ENCODE data around the gene PTPRA.
A peak's percentile ranks its signal among the peaks of the same experiment; 100 is the strongest.

Gene PTPRA, protein sequence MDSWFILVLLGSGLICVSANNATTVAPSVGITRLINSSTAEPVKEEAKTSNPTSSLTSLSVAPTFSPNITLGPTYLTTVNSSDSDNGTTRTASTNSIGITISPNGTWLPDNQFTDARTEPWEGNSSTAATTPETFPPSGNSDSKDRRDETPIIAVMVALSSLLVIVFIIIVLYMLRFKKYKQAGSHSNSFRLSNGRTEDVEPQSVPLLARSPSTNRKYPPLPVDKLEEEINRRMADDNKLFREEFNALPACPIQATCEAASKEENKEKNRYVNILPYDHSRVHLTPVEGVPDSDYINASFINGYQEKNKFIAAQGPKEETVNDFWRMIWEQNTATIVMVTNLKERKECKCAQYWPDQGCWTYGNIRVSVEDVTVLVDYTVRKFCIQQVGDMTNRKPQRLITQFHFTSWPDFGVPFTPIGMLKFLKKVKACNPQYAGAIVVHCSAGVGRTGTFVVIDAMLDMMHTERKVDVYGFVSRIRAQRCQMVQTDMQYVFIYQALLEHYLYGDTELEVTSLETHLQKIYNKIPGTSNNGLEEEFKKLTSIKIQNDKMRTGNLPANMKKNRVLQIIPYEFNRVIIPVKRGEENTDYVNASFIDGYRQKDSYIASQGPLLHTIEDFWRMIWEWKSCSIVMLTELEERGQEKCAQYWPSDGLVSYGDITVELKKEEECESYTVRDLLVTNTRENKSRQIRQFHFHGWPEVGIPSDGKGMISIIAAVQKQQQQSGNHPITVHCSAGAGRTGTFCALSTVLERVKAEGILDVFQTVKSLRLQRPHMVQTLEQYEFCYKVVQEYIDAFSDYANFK
- long read RNA-seq, partial matches to known transcripts: 9 of 13 reads
- long read RNA-seq, other reads (novel, unspliced or antisense): 2 of 13 reads

DNA sequence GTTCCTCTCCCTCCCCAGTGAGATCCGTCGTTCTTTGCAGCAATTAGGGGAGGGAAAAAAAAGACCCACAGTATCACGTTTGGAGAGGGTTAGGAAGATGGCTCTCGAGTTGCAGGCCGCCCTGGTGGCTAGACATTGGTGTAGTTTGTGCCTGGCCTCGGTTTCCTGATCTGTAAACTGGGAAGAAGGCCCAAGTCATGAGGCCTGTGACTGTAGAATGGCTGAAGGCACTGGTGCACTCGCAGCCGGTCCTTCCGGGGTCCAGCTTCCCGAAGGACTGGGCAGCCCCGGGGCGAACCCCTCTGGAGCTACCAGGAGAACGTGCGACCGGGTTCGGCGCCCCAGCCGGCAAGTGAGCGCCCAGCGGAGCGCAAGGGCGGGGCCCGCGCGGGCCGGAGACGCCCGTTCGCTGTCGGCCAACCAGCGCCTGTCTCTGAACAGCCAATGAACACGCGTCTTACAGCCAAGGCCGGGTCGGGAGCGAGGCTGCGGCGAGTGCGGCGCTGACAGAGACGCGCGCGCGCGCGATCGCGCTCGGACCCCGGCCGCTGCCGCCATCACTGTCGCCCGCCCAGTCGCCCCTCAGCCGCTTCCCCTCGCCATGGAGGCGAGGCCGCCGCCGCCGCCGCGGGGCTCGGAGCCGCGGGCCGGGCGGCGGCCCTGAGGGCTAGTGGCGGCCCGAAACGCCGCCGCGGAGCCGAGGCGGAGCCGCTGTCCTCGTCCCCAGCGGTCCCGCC, at the start of gene PTPRA:
Gene PTPRA (plus strand): TSS at position 472 of the 737 bp plus-strand sequence. CDS start 90,797 bp downstream, outside the sequence.
- TF ChIP-seq POLR2AphosphoS5 (IDR thresholded peaks at IDR 0.05; ENCODE audit: low read depth): peak; percentile 83; the same call in 1 of the 2 replicates
- TF ChIP-seq, protein P1, sequence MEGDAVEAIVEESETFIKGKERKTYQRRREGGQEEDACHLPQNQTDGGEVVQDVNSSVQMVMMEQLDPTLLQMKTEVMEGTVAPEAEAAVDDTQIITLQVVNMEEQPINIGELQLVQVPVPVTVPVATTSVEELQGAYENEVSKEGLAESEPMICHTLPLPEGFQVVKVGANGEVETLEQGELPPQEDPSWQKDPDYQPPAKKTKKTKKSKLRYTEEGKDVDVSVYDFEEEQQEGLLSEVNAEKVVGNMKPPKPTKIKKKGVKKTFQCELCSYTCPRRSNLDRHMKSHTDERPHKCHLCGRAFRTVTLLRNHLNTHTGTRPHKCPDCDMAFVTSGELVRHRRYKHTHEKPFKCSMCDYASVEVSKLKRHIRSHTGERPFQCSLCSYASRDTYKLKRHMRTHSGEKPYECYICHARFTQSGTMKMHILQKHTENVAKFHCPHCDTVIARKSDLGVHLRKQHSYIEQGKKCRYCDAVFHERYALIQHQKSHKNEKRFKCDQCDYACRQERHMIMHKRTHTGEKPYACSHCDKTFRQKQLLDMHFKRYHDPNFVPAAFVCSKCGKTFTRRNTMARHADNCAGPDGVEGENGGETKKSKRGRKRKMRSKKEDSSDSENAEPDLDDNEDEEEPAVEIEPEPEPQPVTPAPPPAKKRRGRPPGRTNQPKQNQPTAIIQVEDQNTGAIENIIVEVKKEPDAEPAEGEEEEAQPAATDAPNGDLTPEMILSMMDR (IDR thresholded peaks at IDR 0.05; ENCODE audit: insufficient read depth, low read length): no peak
- TF ChIP-seq, protein P2, sequence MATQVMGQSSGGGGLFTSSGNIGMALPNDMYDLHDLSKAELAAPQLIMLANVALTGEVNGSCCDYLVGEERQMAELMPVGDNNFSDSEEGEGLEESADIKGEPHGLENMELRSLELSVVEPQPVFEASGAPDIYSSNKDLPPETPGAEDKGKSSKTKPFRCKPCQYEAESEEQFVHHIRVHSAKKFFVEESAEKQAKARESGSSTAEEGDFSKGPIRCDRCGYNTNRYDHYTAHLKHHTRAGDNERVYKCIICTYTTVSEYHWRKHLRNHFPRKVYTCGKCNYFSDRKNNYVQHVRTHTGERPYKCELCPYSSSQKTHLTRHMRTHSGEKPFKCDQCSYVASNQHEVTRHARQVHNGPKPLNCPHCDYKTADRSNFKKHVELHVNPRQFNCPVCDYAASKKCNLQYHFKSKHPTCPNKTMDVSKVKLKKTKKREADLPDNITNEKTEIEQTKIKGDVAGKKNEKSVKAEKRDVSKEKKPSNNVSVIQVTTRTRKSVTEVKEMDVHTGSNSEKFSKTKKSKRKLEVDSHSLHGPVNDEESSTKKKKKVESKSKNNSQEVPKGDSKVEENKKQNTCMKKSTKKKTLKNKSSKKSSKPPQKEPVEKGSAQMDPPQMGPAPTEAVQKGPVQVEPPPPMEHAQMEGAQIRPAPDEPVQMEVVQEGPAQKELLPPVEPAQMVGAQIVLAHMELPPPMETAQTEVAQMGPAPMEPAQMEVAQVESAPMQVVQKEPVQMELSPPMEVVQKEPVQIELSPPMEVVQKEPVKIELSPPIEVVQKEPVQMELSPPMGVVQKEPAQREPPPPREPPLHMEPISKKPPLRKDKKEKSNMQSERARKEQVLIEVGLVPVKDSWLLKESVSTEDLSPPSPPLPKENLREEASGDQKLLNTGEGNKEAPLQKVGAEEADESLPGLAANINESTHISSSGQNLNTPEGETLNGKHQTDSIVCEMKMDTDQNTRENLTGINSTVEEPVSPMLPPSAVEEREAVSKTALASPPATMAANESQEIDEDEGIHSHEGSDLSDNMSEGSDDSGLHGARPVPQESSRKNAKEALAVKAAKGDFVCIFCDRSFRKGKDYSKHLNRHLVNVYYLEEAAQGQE (IDR thresholded peaks at IDR 0.05; ENCODE audit: insufficient replicate concordance, low read depth): peak; percentile 24
- peak; percentile 89 to 94 for DNase-seq (ENCODE audit: low read depth in 1 of 2, low spot score in 1 of 2)
- H3K4me3 ChIP-seq (replicated peaks; ENCODE audit: insufficient read depth, low read length): peak within 1 kb of the TSS; percentile 93
- peak within 1 kb of the TSS; percentile 80 for H3K27ac ChIP-seq (replicated peaks)
- H3K27me3 ChIP-seq (ENCODE audit: insufficient read depth, poor library complexity, severe bottlenecking): no peaks in the 10 kb centered on the region

DNA sequence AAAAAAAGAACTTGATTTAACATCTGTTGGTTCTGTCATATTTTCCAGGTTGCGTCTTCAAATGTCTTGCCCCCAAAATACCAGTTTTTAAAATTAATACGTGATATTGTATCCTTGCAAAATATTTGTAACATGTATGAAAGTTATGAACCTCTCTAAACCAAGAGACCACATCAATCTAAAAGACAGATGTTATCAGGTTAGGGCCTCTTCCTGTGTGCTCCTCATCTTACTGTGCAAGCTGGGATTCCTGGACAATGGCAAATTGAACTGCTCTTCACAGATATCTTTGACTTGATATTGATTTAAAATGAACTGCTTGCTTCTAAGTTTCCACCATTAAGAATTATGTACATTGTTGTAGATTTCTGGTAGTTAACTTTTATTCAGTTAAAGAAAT, 47.5 kb upstream of the PTPRA start:
- no peak for TF ChIP-seq SPI1 (IDR thresholded peaks at IDR 0.05; ENCODE audit: borderline replicate concordance, low read depth)
- TF ChIP-seq, protein P1 (IDR thresholded peaks at IDR 0.05; ENCODE audit: insufficient read depth, low read length): no peak
- TF ChIP-seq POLR2AphosphoS5 (IDR thresholded peaks at IDR 0.05; ENCODE audit: low read depth): no peak
- Histone ChIP-seq H3K27ac (replicated peaks) (no peak overlapping the region), H3K4me3 (replicated peaks; ENCODE audit: insufficient read depth, low read length) (no peak overlapping the region), H3K27me3 (ENCODE audit: insufficient read depth, poor library complexity, severe bottlenecking) (peaks cover 14% of the 10 kb centered on the region)
- no peak for DNase-seq (ENCODE audit: low read depth in 1 of 2, low spot score in 1 of 2)

DNA sequence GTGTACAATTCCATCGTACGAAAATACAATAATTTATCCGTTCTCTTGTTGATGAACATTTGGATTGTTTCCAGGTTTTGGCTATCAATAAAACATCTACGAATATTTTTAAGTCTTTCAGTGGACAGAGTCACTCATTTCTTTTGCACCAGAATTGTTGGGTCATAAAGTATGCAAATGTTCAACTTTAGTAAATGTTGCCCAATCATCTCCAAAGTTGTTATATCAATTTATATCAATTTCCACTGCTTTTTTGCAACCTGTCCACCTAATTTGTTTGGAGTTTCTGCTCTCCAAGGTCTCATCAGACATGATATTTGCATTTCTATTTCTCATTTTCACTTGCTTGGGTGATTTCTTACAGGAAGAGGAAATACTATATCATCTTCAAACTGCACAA, 46.6 kb upstream of the PTPRA start:
- TF ChIP-seq POLR2AphosphoS5 (IDR thresholded peaks at IDR 0.05; ENCODE audit: low read depth) (no peak), SPI1 (IDR thresholded peaks at IDR 0.05; ENCODE audit: borderline replicate concordance, low read depth) (no peak), GABPA (IDR thresholded peaks at IDR 0.05; ENCODE audit: low read depth) (no peak)
- TF ChIP-seq, protein P1 (IDR thresholded peaks at IDR 0.05; ENCODE audit: insufficient read depth, low read length): no peak
- TF ChIP-seq, protein P2 (IDR thresholded peaks at IDR 0.05; ENCODE audit: insufficient replicate concordance, low read depth): no peak
- Histone ChIP-seq H3K27me3 (ENCODE audit: insufficient read depth, poor library complexity, severe bottlenecking) (peaks cover 12% of the 10 kb centered on the region), H3K4me3 (replicated peaks; ENCODE audit: insufficient read depth, low read length) (no peak overlapping the region), H3K27ac (replicated peaks) (no peak overlapping the region)
- DNase-seq (ENCODE audit: low read depth in 1 of 2, low spot score in 1 of 2): no peak
